ENCODE results near the gene TBRG4.

Gene TBRG4

DNA sequence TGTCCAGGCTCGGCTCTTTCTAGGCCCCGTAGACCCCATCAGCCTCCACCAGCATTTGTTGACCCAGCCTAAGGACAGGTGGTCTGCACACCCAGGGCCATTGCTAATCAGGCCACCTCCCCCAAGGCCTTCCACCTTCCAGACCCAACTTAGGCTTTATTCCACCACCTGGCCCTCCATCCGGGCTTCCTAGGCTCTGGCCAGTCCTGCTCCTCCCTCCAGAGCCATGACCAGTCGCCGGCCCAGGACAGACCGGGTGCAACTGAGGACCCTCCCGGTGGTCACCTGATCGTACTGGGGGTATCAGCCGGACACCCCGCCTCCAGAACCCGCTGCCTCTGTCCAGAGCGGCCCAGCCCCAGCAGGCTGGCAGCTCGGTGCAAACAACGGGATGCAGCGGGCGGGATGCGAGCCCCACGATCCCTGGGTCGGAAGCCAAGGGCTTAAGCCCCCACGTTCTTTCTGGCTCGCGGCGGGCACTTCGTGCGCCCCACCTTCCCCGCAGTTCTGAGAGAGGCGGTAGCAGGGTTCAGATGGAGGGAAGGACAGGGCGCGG is 23.3 kb downstream of the TBRG4 start:
- DNase-seq, result no peak

- no peak for DNase-seq
Observed at GRCh38 chr7:45087301-45088145, 24.0 kb downstream of the TBRG4 start.

DNA sequence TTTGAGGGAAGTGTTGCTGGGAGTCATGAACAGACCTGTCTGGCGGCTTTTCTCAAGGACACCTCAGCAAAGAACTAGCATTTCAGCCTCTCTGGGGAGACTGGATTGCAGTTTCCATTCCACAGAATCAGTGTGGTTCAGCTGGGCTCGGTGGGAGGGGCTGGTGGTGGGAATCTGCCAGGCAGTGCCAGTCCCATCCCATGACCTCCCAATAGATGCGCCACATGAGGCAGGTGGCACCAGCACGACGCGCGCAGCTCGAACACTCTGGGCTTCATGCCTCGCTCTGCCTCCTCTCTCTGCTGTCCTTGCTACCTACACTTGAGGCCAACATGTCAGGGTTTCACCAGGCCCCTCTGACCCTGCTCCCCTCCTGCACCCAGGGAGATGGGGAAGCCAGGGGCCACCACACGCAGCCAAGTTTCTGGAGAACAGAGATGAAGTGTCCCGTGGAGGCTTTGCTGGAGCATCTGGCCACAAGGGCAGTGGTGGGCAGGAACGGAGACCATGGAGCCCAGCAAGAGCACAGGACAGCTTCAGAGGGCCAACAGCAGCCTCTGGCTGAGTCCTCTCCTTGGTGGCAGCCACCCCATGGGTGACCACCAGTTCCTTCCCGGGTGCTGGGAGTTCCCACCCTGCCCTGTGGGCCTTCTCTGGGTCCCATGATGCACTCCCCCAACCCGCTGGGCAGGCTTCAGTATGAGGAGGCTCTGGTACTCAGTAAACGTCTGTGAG is 25.0 kb downstream of the TBRG4 start:
- no peak for DNase-seq

DNA sequence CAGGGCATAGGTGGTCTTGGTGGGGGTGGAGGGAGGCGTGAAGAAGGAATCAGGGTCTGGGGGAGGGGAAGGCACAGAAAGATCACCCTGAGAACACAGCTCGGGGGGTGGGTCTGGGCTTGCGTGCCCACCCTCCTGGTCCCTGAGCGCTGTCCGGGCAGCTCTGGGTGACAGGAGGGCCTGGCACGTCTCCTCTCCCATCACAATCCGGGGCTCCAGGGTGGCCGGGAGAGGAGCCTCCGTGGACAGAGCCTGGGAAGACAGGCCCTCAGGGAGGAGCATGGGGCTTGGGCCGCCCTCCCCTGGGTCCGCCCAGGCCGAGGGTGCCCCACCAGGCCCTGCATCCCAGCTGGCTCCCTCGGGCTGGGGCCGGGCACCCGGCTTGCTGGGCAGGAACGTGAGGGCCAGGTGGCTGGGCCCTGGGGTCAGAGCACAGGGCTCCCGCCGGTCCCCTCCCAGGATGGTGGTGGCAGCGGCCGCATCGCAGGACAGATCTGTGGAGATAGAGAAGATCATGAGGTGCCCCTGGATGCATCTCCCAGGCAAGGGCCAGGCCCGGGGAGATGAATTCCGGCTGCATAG is 25.8 kb downstream of the TBRG4 start:
- DNase-seq, result no peak

DNA sequence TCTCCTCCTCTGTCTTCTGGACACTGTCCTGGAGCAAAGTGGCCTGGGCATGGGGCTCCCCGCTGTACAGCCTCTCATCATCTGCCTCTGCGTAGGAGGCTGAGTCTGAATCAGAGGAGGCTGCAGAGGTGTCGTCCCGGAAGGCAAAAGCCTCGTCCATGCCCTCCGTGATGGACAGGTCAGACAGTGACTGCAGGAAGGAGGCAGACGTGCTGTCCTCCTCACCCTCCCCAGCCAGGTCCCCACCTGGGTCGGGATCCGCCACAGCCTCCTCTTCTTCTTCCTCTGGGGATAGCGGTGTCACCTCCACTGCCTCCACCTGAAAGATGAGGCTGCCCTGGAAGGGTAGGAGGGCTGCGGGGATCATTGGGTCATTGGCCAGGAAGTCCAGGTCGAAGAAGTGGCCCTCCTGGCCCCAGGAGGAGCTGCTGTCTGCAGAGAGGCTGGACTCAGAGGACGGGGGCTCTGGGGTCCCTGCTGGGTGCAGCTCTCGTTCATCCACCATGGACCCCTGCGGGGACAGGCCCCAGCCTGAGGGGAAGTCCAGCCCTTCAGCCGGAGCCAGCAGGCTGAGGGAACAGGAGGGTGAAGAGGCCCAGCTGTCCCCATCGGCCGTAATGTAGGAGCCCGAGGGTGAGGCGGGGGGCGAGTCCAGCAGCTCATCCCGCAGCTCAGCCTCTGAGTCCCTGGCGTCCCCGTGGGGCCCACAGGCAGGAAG is 26.4 kb downstream of the TBRG4 start:
- no peak for DNase-seq

DNA sequence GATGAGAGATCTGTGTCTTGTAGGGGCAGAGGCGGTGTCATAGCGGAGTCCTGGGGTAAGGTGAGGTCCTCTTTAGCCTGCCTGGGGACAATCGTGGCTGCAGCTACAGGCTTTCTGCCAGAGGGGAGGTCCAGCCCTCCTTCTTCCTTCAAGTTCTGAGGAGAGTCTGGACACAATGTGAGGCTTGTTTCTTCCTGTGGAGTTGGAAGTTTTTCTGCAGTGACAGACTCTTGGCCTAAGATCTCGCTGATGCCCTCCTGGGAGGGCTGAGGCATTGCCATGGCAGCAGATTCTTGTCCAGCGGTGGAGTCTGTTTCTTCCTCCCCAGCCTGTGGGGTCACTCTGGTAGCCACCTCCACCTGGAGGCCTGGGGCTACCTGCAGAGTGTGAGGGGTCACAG is 27.2 kb downstream of the TBRG4 start:
- no peak for DNase-seq

DNA sequence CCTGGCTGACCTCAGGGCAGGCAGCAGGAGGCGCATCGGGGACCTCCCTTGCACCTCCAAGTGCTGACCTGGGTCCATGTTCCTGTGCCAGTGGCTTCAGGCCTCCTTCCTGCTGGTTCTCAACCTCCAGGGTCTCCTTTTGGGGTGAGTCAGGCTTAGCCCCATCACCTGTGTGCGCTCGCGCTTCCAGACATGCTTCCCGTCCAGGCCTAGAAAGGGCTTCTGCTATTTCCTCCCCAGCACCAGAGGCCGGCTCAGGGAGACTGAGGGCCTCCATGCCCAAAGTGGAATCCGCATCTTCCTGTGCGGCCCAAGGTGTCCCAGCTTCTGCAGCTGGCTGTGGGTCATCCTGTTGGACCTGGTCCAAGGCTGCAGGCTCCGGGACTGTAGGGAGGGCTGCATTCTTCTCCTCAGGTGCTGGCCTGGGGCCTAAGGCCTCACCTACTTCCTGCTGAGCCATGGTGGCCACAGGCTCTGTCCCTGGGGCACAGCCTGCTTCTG is 28.6 kb downstream of the TBRG4 start:
- no peak for DNase-seq

- no peak for DNase-seq
Observed at GRCh38 chr7:45082031-45082830, 29.3 kb downstream of the TBRG4 start.

DNA sequence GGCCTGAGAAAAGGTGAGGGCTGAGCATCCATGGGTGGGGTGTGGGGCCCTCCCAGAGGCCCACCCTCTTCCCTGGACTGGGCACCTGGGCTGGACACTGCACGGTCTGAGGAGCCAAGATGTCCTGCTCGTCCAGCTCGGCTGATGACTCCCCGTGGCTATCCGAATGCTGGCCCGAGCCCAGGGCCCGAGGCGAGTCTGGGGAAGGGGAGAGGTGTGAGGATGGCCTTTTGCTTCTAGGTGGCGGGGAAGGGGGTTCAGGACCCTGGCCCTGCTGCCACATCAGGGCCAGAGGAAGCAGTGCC is 29.9 kb downstream of the TBRG4 start:
- no peak for DNase-seq

- no peak for DNase-seq
Observed at GRCh38 chr7:45080958-45081669, 30.4 kb downstream of the TBRG4 start.

DNA sequence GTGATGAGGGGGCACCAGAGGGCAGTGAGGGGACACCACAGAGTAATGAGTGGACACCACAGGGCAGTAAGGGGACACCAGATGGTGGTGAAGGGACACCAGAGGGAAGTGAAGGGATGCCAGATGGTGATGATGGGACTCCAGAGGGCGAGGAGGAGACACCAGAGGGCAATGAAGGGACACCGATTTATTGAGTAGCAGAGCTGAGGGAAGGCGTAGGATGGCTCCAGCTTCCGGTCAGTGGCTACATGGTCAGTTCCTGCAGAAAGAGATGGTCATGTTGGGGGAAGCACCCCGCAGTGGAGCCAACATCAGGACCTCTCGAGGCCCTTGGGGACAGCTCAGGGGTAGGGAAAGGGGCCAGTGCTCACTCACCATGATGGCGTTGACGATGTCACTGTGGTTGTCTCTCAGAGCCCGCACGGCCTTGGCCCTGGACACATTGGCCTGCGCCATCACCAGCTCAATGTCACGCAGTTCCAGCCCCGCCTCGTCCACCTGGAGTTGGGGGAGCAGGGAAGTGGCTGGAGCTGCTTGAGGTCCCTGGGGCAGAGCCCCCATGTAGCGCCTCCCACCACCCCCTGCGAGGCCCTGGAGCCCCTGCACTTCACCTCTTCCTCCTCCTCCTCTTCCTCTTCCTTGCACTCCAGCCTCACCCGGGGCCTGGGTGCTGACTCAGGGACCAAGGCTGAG is 31.1 kb downstream of the TBRG4 start:
- DNase-seq, result no peak

DNA sequence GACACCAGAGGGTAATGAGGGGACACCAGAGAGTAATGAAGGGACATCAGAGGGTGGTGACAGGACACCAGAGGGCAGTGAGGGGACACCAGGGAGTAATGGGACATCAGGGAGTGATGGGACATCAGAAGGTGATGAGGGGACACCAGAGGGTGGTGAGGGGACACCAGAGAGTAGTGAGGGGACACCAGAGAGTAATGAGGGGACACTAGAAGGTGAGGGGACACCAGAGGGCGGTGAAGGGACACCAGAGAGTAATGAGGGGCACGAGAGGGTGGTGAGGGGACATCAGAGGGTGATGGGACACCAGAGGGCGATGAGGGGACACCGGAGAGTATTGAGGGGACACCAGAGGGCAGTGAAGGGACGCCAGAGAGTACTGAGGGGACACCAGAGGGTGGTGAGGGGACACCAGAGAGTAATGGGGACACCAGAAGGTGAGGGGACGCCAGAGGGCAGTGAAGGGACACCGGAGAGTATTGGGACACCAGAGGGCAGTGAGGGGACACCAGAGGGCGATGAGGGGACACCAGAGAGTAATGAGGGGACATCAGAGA is 33.3 kb downstream of the TBRG4 start:
- no peak for DNase-seq

GRCh38 chr7:45077579-45077978 is 33.9 kb downstream of the TBRG4 start:
- DNase-seq, result no peak

DNA sequence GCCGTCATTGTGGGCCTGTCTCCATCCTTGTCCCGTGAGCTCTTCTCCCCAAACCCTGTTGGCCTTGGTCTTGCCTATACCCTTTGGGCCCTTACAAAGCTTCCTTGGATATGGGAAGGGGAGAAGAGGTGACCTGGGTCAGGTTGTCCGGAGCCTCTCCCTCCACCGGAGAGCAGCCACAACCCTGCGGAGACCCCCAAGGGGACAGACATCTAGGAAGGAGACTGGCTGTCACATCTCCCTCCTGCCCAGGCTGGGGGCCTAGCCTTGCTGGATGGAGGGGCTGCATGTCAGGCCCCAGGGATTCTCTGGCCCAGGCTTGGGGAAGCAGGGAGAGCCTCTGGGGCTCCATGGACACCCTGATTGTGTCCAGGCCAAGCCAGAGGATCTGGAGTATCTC is 34.6 kb downstream of the TBRG4 start:
- DNase-seq, result no peak

- DNase-seq, result no peak
Observed at GRCh38 chr7:45075871-45076796, 35.4 kb downstream of the TBRG4 start.

GRCh38 chr7:45075355-45075644 is 36.2 kb downstream of the TBRG4 start:
- DNase-seq, result no peak

- DNase-seq, result no peak
Observed at GRCh38 chr7:45074528-45075354, 36.8 kb downstream of the TBRG4 start.

DNA sequence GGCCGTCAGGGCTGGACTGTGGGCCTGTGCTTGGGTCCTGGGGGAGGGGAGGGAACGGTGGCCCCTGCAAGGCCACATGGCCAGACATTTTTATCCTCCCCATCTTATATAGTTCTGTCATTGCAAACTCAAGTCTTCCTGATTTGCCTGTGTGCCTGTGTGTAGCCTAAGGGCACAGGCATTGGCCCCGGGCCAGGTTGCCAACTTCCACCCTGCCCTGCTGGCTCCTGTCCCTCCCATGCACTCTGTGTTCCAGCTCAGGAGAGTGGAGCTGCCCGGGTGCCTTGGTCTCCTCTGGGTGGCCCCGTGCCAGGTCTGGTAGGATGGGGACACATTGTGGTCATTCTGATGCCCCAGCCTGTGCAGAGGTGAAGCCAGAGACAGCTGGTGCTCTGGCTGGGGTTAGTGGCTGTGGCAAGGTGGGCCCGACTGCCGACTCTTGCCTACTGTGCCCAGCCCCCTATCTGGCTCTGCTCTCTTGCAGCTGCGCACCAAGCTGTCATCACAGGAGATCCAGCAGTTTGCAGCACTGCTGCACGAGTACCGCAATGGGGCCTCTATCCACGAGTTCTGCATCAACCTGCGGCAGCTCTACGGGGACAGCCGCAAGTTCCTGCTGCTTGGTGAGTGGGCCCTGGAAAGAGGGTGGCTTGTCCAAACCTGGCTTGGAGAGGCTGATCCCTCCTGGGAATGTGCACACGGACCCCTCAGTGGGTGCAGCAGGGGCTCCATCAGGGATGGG is 37.5 kb downstream of the TBRG4 start:
- no peak for DNase-seq

All from stimulated activated CD8-positive, alpha-beta memory T cell treated with anti-CD3 and anti-CD28 coated beads, Interleukin-4, amount 100 ng/mL, for 48 hours (primary cell).